GM18867 (cell line): ENCODE results near the gene PPARA.

Experiments
- ATAC-seq: cut with Tn5 transposase; IDR thresholded peaks from one replicate; pipeline ENCODE4 v1.9.1; 2021; ENCODE audit warnings: mild to moderate bottlenecking, moderate library complexity; ENCODE audit not compliant: unreplicated experiment

Gene PPARA

DNA sequence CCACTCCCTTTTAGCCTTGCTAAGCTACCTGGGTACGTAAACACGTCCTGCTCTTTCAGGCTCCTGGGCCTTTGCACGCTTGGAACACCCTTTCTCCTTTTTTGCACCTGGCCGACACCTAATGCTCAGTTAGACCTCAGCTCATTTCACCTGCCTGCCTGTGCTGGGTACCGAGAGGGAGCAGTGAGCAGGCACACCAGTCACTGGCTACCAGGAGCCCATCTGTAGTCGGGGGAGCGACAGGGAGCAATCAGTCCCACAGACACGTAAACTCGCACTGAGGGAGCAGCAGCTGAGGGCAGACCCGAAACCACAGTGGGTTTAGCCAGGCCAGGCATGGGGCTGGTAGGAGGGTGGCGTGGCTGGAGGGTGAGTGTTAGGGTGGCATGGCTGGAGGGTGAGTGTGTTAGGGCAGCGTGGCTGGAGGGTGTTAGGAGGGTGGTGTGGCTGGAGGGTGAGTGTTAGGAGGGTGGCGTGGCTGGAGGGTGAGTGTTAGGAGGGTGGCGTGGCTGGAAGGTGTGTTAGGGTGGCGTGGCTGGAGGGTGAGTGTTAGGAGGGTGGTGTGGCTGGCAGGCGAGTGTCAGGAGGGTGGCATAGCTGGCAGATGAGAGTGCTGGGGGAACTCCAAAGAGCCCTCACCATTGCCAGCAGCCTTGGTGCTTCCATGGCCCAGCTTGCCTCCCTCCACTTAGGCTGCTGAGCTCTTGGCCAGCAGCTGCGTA is 140.0 kb downstream of the PPARA start:
- ATAC-seq: no peak

DNA sequence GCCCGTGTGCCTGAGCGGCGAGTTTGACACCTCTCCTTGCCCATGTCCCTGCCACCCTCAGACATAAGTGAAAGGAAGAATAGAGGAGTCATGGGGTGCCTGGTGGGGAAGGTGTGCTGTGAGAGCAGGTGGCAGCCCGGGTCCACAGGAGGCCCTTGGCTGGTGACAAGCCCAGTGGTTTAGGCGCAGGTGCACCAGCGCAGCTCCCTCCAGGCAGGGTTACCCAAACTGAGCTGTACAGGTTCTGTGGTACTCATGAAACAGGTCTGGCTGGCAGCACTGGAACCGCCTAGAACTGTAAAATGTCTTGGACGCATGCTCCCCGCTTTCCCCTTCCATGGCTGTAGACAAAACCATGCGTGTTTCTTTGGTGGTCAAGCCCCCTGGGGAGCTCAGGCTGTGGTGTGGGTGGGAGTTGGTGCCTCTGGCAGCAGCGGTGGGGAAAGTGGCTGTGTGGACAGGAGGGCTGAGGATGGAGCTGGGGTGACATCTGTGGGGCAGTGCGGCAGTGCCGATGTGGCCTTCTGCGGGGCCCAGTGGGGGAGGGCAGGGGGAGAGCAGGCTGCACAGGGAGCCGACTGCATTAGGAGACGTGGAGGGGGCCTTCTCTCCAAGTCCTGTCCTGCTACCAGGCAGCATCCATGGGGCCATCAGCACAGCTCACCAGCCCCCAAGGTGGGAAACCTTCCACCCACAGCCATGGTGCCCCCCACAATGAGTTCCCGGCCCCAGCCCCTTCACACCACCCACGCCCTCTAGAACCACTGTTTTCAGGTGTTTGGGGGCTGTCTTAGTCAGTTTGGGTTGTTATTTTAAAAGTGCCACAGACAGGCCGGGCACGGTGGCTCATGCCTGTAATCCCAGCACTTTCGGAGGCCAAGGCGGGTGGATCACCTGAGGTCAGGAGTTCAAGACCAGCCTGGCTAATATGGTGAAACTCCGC is 140.8 kb downstream of the PPARA start:
- ATAC-seq: no peak

DNA sequence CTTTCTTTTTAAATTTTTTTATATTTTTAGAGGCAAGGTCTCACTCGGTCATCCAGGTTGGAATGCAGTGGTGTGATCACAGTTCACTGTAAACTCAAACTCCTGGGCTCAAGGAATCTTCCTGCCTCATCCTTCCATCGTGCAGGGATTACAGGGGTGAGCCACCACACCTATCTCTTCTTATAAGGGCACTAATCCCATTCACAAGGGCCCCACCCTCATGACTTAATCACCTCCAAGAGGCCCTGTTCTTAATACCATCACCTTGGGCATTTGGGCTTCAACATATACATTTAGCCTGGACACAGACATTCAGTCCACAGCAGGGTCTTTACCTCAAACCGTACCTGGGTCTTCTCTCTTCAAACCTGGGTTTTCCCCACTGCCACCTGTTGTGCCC is 141.8 kb downstream of the PPARA start:
- no peak for ATAC-seq

DNA sequence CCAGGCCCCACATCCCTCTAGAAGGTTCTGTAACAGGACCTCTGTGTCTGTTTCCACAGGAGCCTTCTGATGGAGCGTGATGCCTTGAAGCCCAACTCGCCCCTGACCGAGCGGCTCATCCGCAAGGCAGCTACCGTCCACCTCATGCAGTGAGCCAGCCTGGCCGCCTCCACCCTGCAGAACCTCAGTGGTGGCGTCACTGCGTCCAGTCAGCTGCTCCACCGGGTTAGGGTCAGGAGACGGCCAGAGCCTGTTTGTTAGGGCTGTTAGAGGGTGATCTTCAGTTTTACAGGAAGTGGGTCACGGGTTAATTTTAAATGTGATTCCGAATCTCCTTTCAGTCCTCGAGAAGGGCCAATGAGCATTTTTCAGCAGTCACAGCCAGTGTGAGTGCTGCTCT is 142.4 kb downstream of the PPARA start:
- ATAC-seq: no peak
